Liver (tissue), 3 donors: ENCODE results near the gene OR2T27.

ENCODE experiments used
- ATF3 ChIP-seq: IDR thresholded peaks from 2 replicates; pipeline ENCODE4 v1.6.1; 2016; ENCODE audit warnings: antibody characterized with exemption
- CTCF ChIP-seq: fragments of 150-350 bp; IDR thresholded peaks from 2 replicates; pipeline ENCODE4 v1.5.1; 2017; ENCODE audit warnings: improper control_type of control experiment, low read depth, low read length; ENCODE audit not compliant: missing input control
- EGR1 ChIP-seq, 2 donors: IDR thresholded peaks; 2 replicates each; pipeline ENCODE4 v1.6.1; 2016 to 2018; ENCODE audit warnings: antibody characterized with exemption in 2 of 2, low read depth in 2 of 2
- FOXA1 ChIP-seq: IDR thresholded peaks from 2 replicates; pipeline ENCODE4 v1.6.1; 2016; ENCODE audit warnings: antibody characterized with exemption
- JUND ChIP-seq, 2 donors: IDR thresholded peaks; 2 replicates each; pipeline ENCODE4 v1.6.1; 2016; ENCODE audit warnings: antibody characterized with exemption in 2 of 2
- MAX ChIP-seq: IDR thresholded peaks from 2 replicates; pipeline ENCODE4 v1.6.1; 2016; ENCODE audit warnings: antibody characterized with exemption
- RAD21 ChIP-seq, 2 donors: IDR thresholded peaks; 2 replicates each; pipeline ENCODE4 v1.6.1; 2016; ENCODE audit warnings: antibody characterized with exemption in 2 of 2, mild to moderate bottlenecking in 2 of 2
- REST ChIP-seq: IDR thresholded peaks from 2 replicates; pipeline ENCODE4 v1.6.1; 2016; ENCODE audit warnings: antibody characterized with exemption, mild to moderate bottlenecking
- RXRA ChIP-seq, 2 donors: IDR thresholded peaks; 2 replicates each; pipeline ENCODE4 v1.6.1; 2017 to 2018; ENCODE audit warnings: antibody characterized with exemption in 2 of 2, mild to moderate bottlenecking in 1 of 2
- TAF1 ChIP-seq: conservative IDR thresholded peaks from 2 replicates; pipeline ENCODE4 v1.6.1; 2016; ENCODE audit warnings: antibody characterized with exemption, mild to moderate bottlenecking
- YY1 ChIP-seq: IDR thresholded peaks from 2 replicates; pipeline ENCODE4 v1.6.1; 2016; ENCODE audit warnings: antibody characterized with exemption, mild to moderate bottlenecking
- donor health status: healthy.
- donor health status: healthy.

GRCh38 chr1:248610301-248610700 lies 45.0 kb downstream of the OR2T27 start:
- TF ChIP-seq RXRA (IDR thresholded peaks at IDR 0.05) = no peak
- TF ChIP-seq CTCF = no peak
- TF ChIP-seq REST = no peak
- TF ChIP-seq JUND (IDR thresholded peaks at IDR 0.05) = no peak
- TF ChIP-seq RAD21 (IDR thresholded peaks at IDR 0.05) = no peak
- TF ChIP-seq FOXA1 = no peak
- TF ChIP-seq YY1 = no peak
- TF ChIP-seq ATF3 = no peak
- no peak for TF ChIP-seq TAF1
- TF ChIP-seq MAX = no peak
- no peak for TF ChIP-seq EGR1 (IDR thresholded peaks at IDR 0.05; ENCODE audit: low read depth in 2 of 2)
